Small intestine (tissue), 7 donors: Measurements from ENCODE around the gene FKBP14. TPM values are rescaled to one million over a fixed set of nuclear protein-coding genes. Genes with fewer than 3 reads are reported as not detected.
"Not testable (repeated sequence)": the region's sequence is repeated elsewhere in the genome, so short reads cannot be mapped to it uniquely, and the experiment has no call there.

Experiments used
- DNase-seq, 2 donors: peaks; one replicate each; pipeline versions ENCODE4 v3.0.0 to v3.0.0-alpha.2; 2013
- FAIRE-seq: peaks from 2 replicates; lab custom pipeline; 2012; peaks lifted over from hg19 to GRCh38; lab: Jason Lieb, UNC
- H3K27ac ChIP-seq, 3 donors: one replicate each; pipeline ENCODE4 v1.5.1; 2013; ENCODE audit warnings: low read length in 2 of 3, mild to moderate bottlenecking in 2 of 3, control low read depth in 1 of 3, inconsistent platforms in 1 of 3, low read depth in 1 of 3, moderate library complexity in 1 of 3
- H3K27me3 ChIP-seq, 3 donors: one replicate each; pipeline ENCODE4 v1.6.1; 2013; ENCODE audit warnings: low read length in 3 of 3, inconsistent platforms in 1 of 3; ENCODE audit not compliant: control insufficient read depth in 3 of 3, insufficient read depth in 3 of 3
- H3K36me3 ChIP-seq, 3 donors: one replicate each; pipeline ENCODE4 v1.6.1; 2013; ENCODE audit warnings: low read length in 3 of 3, inconsistent platforms in 1 of 3, low read depth in 1 of 3, mild to moderate bottlenecking in 1 of 3, moderate library complexity in 1 of 3; ENCODE audit not compliant: control insufficient read depth in 3 of 3, insufficient read depth in 2 of 3
- H3K4me1 ChIP-seq, 3 donors: one replicate each; pipeline ENCODE4 v1.6.1; 2013; ENCODE audit warnings: low read length in 2 of 3, inconsistent platforms in 1 of 3, low read depth in 1 of 3, mild to moderate bottlenecking in 1 of 3, moderate library complexity in 1 of 3; ENCODE audit not compliant: control insufficient read depth in 3 of 3, insufficient read depth in 2 of 3
- H3K4me3 ChIP-seq, 3 donors: one replicate each; pipeline ENCODE4 v1.5.1; 2013; ENCODE audit warnings: low read length in 3 of 3, control low read depth in 1 of 3, inconsistent platforms in 1 of 3, low read depth in 1 of 3, mild to moderate bottlenecking in 1 of 3, moderate library complexity in 1 of 3
- H3K9me3 ChIP-seq, 2 donors: one replicate each; pipeline ENCODE4 v1.6.1; 2013; ENCODE audit warnings: low read depth in 1 of 2, low read length in 1 of 2; ENCODE audit not compliant: control insufficient read depth in 2 of 2, insufficient read depth in 1 of 2
- WGBS, 3 donors: extraction: QIAGEN DNeasy Blood & Tissue Kit; methylation state at CpG; one replicate each; pipeline ENCODE4 v1.1.7; 2013; 5-methylcytosine and 5-hydroxymethylcytosine counted together
- polyA plus RNA-seq, 4 donors: library from polyadenylated mRNA; stranded (reverse) in 3 of 4; unstranded in 1 of 4; fragments of 200-250 nt in 3 of 4; fragments of 120-200 nt in 1 of 4; gene quantifications; one replicate each; pipeline versions ENCODE4 v1.2.1 to v1.2.3, GENCODE V29; 2013
- donor health status: healthy with polysubstance abuse.
- donor health status: control.
- donor health status: control.
- donor health status: Bipolar disorder and iron deficiency.
- donor health status: healthy.

FKBP14 gene
- polyA plus RNA-seq, 4 donors = 0.45 to 11.1 (median 1.8) TPM

GRCh38 chr7:29971566-29972314 is 54.8 kb downstream of the FKBP14 start:
- DNase-seq (no peak), FAIRE-seq (no peak)
- WGBS, 3 donors = 79 to 86% (median 86%) methylated on average over 5 of the region's 5 CpGs
- H3K27me3 ChIP-seq = no peaks in the 10 kb centered on the region
- H3K4me3 ChIP-seq = no peak overlapping the region
- no peak overlapping the region for H3K27ac ChIP-seq
- H3K9me3 ChIP-seq = no peaks in the 10 kb centered on the region
- peaks cover 0 to 6% (median 0%) of the 10 kb centered on the region in 3 donors for H3K36me3 ChIP-seq
- peaks cover 0 to 2% (median 0%) of the 10 kb centered on the region in 3 donors for H3K4me1 ChIP-seq

GRCh38 chr7:29970158-29970557 is 56.3 kb downstream of the FKBP14 start:
- DNase-seq (no peak), FAIRE-seq (no peak)
- H3K27ac ChIP-seq = no peak overlapping the region
- H3K36me3 ChIP-seq = peaks cover 0 to 8% (median 0%) of the 10 kb centered on the region in 3 donors
- WGBS, 3 donors = 74 to 80% (median 78%) methylated on average over 1 of the region's 1 CpG
- H3K4me3 ChIP-seq = no peak overlapping the region
- no peaks in the 10 kb centered on the region for H3K9me3 ChIP-seq
- no peaks in the 10 kb centered on the region for H3K4me1 ChIP-seq
- H3K27me3 ChIP-seq = no peaks in the 10 kb centered on the region

- Histone ChIP-seq H3K4me3 (no peak overlapping the region), H3K27me3 (no peaks in the 10 kb centered on the region), H3K27ac (no peak overlapping the region), H3K4me1 (no peaks in the 10 kb centered on the region), H3K36me3 (peaks cover 0 to 8% (median 0%) of the 10 kb centered on the region in 3 donors), H3K9me3 (no peaks in the 10 kb centered on the region)
- FAIRE-seq (no peak), DNase-seq (no peak)
- WGBS, 3 donors = 70 to 81% (median 75%) methylated on average over 2 of the region's 2 CpGs
These were observed 56.8 kb downstream of the FKBP14 start for GRCh38 chr7:29969738-29970137.

- no peaks in the 10 kb centered on the region for H3K4me1 ChIP-seq
- H3K27me3 ChIP-seq = no peaks in the 10 kb centered on the region
- no peak for DNase-seq
- H3K4me3 ChIP-seq = no peak overlapping the region
- no peak overlapping the region for H3K27ac ChIP-seq
- no peak for FAIRE-seq
- H3K36me3 ChIP-seq = peaks cover 0 to 10% (median 0%) of the 10 kb centered on the region in 3 donors
- H3K9me3 ChIP-seq = no peaks in the 10 kb centered on the region
- 86 to 92% (median 88%) methylated on average over 12 of the region's 12 CpGs for WGBS, 3 donors
These were observed 57.7 kb downstream of the FKBP14 start for GRCh38 chr7:29968683-29969395.

- WGBS, 3 donors = 70 to 80% (median 74%) methylated on average over 3 of the region's 3 CpGs
These were observed 61.5 kb downstream of the FKBP14 start for GRCh38 chr7:29965030-29965429.

GRCh38 chr7:29962035-29962434 is 64.5 kb downstream of the FKBP14 start:
- Histone ChIP-seq H3K27ac (no peak overlapping the region), H3K36me3 (peaks cover 0 to 9% (median 0%) of the 10 kb centered on the region in 3 donors), H3K4me1 (no peaks in the 10 kb centered on the region), H3K4me3 (no peak overlapping the region), H3K27me3 (no peaks in the 10 kb centered on the region), H3K9me3 (no peaks in the 10 kb centered on the region)
- DNase-seq = no peak
- 88 to 97% (median 95%) methylated on average over 1 of the region's 1 CpG for WGBS, 3 donors
- FAIRE-seq = no peak

More at GRCh38 chr7:29965030-29965429, 61.5 kb downstream of the FKBP14 start:
- Histone ChIP-seq H3K27ac (no peak overlapping the region), H3K9me3 (no peaks in the 10 kb centered on the region), H3K27me3 (no peaks in the 10 kb centered on the region), H3K4me1 (no peaks in the 10 kb centered on the region), H3K36me3 (peaks cover 0 to 10% (median 0%) of the 10 kb centered on the region in 3 donors), H3K4me3 (no peak overlapping the region)
- DNase-seq = no peak
- no peak for FAIRE-seq

GRCh38 chr7:29961611-29962010 is 64.9 kb downstream of the FKBP14 start:
- 97 to 99% (median 97%) methylated on average over 4 to 17 of the region's 19 CpGs for WGBS, 3 donors
- H3K4me1 ChIP-seq, FAIRE-seq: not testable (repeated sequence)

More at GRCh38 chr7:29961611-29962010, 64.9 kb downstream of the FKBP14 start:
- not testable (repeated sequence) for DNase-seq, H3K27me3 ChIP-seq, H3K4me3 ChIP-seq, H3K27ac ChIP-seq, H3K36me3 ChIP-seq, H3K9me3 ChIP-seq
